Glutamatergic neuron (in vitro differentiated cells): Measurements from ENCODE around the gene PCA3. TPM values are rescaled to one million over a fixed set of nuclear protein-coding genes. Genes with fewer than 3 reads are reported as not detected.

ENCODE experiments used
- DNase-seq: peaks from one replicate; pipeline ENCODE4 v3.0.0; 2022
- H3K27ac Mint-ChIP-seq: one replicate; pipeline ENCODE4 v1.8.0; 2020; ENCODE audit warnings: mild to moderate bottlenecking, mixed read lengths, inconsistent platforms; ENCODE audit not compliant: unreplicated experiment
- H3K27me3 Mint-ChIP-seq: one replicate; pipeline ENCODE4 v1.8.0; 2020; ENCODE audit warnings: mild to moderate bottlenecking, moderate library complexity, mixed read lengths, inconsistent platforms; ENCODE audit not compliant: unreplicated experiment
- H3K36me3 Mint-ChIP-seq: one replicate; pipeline ENCODE4 v1.8.0; 2020; ENCODE audit warnings: mild to moderate bottlenecking, mixed read lengths, inconsistent platforms; ENCODE audit not compliant: unreplicated experiment
- H3K4me1 Mint-ChIP-seq: one replicate; pipeline ENCODE4 v1.8.0; 2020; ENCODE audit warnings: mild to moderate bottlenecking, low read depth, mixed read lengths, inconsistent platforms; ENCODE audit not compliant: unreplicated experiment
- H3K4me3 Mint-ChIP-seq: one replicate; pipeline ENCODE4 v1.8.0; 2020; ENCODE audit warnings: mild to moderate bottlenecking, mixed read lengths, inconsistent platforms; ENCODE audit not compliant: unreplicated experiment
- H3K9me3 Mint-ChIP-seq: one replicate; pipeline ENCODE4 v1.8.0; 2020; ENCODE audit warnings: mild to moderate bottlenecking, moderate library complexity, mixed read lengths, inconsistent platforms; ENCODE audit not compliant: unreplicated experiment
- total RNA-seq: library from RNA; stranded (reverse); fragmentation: NEBNext Ultra II Directional; extraction: Animal tissue kit (Norgen Biotek cat#: 25700); gene quantifications from one replicate; pipeline ENCODE4 v1.2.1, GENCODE V29; 2021; ENCODE audit not compliant: unreplicated experiment
- TF ChIP-seq, protein P1 (sequence below): fragments of 200-600 bp; sonication (generic); IDR thresholded peaks from one replicate; pipeline ENCODE4 v1.5.0; 2021; ENCODE audit not compliant: partially characterized antibody, unreplicated experiment

PCA3 gene
- total RNA-seq, 1 donor from 2014 or later, result not detected

GRCh38 chr9:76808636-76809035, 44.4 kb downstream of the PCA3 start:
- H3K27ac Mint-ChIP-seq, result no peak overlapping the region
- H3K9me3 Mint-ChIP-seq, result no peaks in the 10 kb centered on the region
- peaks cover 10% of the 10 kb centered on the region for H3K4me1 Mint-ChIP-seq
- H3K27me3 Mint-ChIP-seq, result peaks cover 2% of the 10 kb centered on the region
- TF ChIP-seq, protein P1, sequence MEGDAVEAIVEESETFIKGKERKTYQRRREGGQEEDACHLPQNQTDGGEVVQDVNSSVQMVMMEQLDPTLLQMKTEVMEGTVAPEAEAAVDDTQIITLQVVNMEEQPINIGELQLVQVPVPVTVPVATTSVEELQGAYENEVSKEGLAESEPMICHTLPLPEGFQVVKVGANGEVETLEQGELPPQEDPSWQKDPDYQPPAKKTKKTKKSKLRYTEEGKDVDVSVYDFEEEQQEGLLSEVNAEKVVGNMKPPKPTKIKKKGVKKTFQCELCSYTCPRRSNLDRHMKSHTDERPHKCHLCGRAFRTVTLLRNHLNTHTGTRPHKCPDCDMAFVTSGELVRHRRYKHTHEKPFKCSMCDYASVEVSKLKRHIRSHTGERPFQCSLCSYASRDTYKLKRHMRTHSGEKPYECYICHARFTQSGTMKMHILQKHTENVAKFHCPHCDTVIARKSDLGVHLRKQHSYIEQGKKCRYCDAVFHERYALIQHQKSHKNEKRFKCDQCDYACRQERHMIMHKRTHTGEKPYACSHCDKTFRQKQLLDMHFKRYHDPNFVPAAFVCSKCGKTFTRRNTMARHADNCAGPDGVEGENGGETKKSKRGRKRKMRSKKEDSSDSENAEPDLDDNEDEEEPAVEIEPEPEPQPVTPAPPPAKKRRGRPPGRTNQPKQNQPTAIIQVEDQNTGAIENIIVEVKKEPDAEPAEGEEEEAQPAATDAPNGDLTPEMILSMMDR, result no peak
- DNase-seq, result no peak
- H3K36me3 Mint-ChIP-seq, result peaks cover 6% of the 10 kb centered on the region
- H3K4me3 Mint-ChIP-seq, result no peak overlapping the region

DNA sequence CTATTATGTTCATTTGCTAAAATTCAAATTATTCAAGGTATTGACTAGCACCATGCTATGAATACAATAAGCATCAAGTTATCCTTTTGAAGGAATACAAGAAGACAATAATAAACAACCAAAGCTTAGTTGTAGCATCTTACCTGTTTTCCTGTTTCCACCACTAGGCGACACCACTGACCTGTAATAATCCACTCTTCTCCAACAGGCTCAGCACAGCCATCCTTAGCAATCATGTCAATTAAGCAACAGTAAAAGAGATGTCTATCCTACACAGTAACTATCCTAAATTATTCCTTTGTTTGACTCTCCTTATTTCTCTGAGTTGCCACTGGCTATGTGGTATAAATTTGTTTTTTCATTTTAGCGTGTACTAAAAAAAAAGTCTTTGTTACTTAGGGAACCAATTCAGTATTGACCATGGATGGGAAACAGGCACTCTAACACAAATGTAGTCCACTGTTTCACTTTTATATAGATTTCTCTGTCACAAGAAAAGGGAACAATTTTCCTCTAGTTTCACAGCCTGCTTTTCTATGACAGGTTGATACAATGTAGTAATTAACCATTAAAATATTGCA, 46.2 kb downstream of the PCA3 start:
- Mint-ChIP-seq H3K36me3 (no peaks in the 10 kb centered on the region), H3K27me3 (peaks cover 2% of the 10 kb centered on the region), H3K9me3 (no peaks in the 10 kb centered on the region), H3K4me1 (peaks cover 10% of the 10 kb centered on the region), H3K27ac (no peak overlapping the region), H3K4me3 (no peak overlapping the region)
- TF ChIP-seq, protein P1, result peak; percentile 84
- peak; percentile 42 for DNase-seq

DNA sequence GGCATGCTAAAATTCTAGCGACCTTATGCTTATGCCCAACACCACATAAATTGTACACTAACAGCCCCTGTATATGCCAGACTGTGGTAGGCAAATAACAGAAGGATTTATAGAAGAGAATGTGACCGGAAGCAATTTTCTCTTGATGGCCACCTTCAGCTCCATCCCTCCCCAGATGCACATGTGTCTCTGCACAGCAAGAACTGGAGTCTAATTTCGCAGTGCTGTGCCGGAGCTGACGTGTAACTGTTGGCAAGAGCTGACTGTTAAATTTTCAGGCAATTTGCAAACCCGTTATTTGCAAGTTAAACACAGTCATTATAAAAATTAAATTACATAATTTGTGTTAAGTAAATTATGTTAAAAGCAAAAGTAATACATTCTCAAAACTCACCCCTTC, 48.4 kb downstream of the PCA3 start:
- peaks cover 2% of the 10 kb centered on the region for H3K27me3 Mint-ChIP-seq
- no peak overlapping the region for H3K27ac Mint-ChIP-seq
- H3K36me3 Mint-ChIP-seq, result no peaks in the 10 kb centered on the region
- TF ChIP-seq, protein P1, result no peak
- peaks cover 10% of the 10 kb centered on the region for H3K4me1 Mint-ChIP-seq
- DNase-seq, result no peak
- no peak overlapping the region for H3K4me3 Mint-ChIP-seq
- no peaks in the 10 kb centered on the region for H3K9me3 Mint-ChIP-seq

- Mint-ChIP-seq H3K27me3 (no peaks in the 10 kb centered on the region), H3K9me3 (no peaks in the 10 kb centered on the region)
These were observed 53.3 kb downstream of the PCA3 start for GRCh38 chr9:76817489-76817888.

DNA sequence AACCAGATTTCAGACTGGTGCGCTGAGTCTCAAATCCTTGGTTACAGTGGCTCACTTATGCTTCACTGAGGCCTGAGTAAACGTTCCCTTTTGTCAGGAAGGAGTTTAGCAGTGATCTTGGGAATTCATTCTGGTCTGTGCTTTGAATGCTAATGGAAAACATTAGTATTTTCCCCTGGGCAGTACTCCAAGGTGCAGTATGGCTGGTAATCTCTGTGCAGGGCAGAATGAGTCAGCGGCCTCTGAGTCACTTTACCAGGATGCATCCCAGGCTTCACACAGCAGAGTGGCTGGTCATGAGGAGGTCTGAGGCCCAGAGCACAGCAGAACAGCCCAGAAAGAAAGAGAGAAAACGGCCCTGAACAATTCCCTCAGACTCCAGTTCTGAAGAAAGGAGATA, 54.0 kb downstream of the PCA3 start:
- TF ChIP-seq, protein P1, result no peak
- Mint-ChIP-seq H3K27ac (peak overlapping the region; percentile 73), H3K4me3 (no peak overlapping the region), H3K27me3 (no peaks in the 10 kb centered on the region), H3K4me1 (peaks cover 8% of the 10 kb centered on the region), H3K9me3 (no peaks in the 10 kb centered on the region), H3K36me3 (no peaks in the 10 kb centered on the region)
- peak; percentile 25 for DNase-seq

More at GRCh38 chr9:76817489-76817888, 53.3 kb downstream of the PCA3 start:
- Mint-ChIP-seq H3K36me3 (no peaks in the 10 kb centered on the region), H3K4me1 (peaks cover 12% of the 10 kb centered on the region), H3K27ac (no peak overlapping the region), H3K4me3 (no peak overlapping the region)
- DNase-seq, result no peak
- TF ChIP-seq, protein P1, result no peak
